ENCODE data around the gene RBM3.

DNA sequence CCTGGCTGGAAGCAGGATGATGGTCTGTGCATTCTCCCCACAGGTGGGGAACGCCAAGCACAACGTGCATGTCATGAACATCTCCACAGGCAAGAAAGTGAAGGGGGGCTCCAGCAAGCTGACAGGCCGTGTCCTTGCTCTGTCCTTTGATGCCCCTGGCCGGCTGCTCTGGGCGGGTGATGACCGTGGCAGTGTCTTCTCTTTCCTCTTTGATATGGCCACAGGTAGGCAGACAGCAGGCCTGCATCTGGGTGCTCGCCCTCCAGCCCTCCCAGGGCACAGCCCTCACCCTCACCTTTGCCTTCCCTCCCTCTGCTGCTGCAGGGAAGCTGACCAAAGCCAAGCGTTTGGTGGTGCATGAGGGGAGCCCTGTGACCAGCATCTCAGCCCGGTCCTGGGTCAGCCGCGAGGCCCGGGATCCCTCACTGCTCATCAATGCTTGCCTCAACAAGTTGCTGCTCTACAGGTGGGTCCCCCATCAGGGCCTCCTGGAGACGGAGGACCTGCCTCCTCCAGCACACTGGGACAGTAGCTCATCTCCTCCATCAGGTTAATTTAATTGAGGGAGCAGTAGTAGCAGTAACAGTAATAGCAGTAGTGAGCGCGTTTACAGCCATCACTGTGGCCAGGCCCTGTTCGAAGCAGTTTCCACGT lies 27.6 kb downstream of the RBM3 start:
- TF ChIP-seq, protein P1, sequence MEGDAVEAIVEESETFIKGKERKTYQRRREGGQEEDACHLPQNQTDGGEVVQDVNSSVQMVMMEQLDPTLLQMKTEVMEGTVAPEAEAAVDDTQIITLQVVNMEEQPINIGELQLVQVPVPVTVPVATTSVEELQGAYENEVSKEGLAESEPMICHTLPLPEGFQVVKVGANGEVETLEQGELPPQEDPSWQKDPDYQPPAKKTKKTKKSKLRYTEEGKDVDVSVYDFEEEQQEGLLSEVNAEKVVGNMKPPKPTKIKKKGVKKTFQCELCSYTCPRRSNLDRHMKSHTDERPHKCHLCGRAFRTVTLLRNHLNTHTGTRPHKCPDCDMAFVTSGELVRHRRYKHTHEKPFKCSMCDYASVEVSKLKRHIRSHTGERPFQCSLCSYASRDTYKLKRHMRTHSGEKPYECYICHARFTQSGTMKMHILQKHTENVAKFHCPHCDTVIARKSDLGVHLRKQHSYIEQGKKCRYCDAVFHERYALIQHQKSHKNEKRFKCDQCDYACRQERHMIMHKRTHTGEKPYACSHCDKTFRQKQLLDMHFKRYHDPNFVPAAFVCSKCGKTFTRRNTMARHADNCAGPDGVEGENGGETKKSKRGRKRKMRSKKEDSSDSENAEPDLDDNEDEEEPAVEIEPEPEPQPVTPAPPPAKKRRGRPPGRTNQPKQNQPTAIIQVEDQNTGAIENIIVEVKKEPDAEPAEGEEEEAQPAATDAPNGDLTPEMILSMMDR (IDR thresholded peaks at IDR 0.05): no peak
- TF ChIP-seq EZH2phosphoT487 (IDR thresholded peaks at IDR 0.05): no peak

Data from neural progenitor cell (in vitro differentiated cells).